Measurements from ENCODE around the gene CHGA.

CHGA gene

GRCh38 chr14:92928258-92928629 lies 5.3 kb downstream of the CHGA start:
- no peak overlapping the region for H3K4me3 ChIP-seq (ENCODE audit: control insufficient read depth, low read depth, low read length)
- TF ChIP-seq CTCF (conservative IDR thresholded peaks at IDR 0.05; ENCODE audit: control insufficient read depth, insufficient read depth, low read depth, low read length), result no peak
- DNase-seq (ENCODE audit: low read depth), result no peak

GRCh38 chr14:92928961-92929688 lies 6.2 kb downstream of the CHGA start:
- H3K4me3 ChIP-seq (ENCODE audit: control insufficient read depth, low read depth, low read length), result no peak overlapping the region
- no peak for TF ChIP-seq CTCF (conservative IDR thresholded peaks at IDR 0.05; ENCODE audit: control insufficient read depth, insufficient read depth, low read depth, low read length)
- no peak for DNase-seq (ENCODE audit: low read depth)

GRCh38 chr14:92929689-92930608 lies 7.0 kb downstream of the CHGA start:
- no peak overlapping the region for H3K4me3 ChIP-seq (ENCODE audit: control insufficient read depth, low read depth, low read length)
- TF ChIP-seq CTCF (conservative IDR thresholded peaks at IDR 0.05; ENCODE audit: control insufficient read depth, insufficient read depth, low read depth, low read length), result no peak
- no peak for DNase-seq (ENCODE audit: low read depth)

GRCh38 chr14:92930737-92931602 lies 8.0 kb downstream of the CHGA start:
- TF ChIP-seq CTCF (conservative IDR thresholded peaks at IDR 0.05; ENCODE audit: control insufficient read depth, insufficient read depth, low read depth, low read length), result no peak
- no peak overlapping the region for H3K4me3 ChIP-seq (ENCODE audit: control insufficient read depth, low read depth, low read length)
- DNase-seq (ENCODE audit: low read depth), result peak; percentile 63

- no peak for TF ChIP-seq CTCF (conservative IDR thresholded peaks at IDR 0.05; ENCODE audit: control insufficient read depth, insufficient read depth, low read depth, low read length)
- H3K4me3 ChIP-seq (ENCODE audit: control insufficient read depth, low read depth, low read length), result no peak overlapping the region
- no peak for DNase-seq (ENCODE audit: low read depth)
These were observed 8.9 kb downstream of the CHGA start for GRCh38 chr14:92931681-92932447.

Data from fibroblast of mammary gland (primary cell).